ENCODE results near the gene CTAGE6.
"Not testable (repeated sequence)": the region's sequence is repeated elsewhere in the genome, so short reads cannot be mapped to it uniquely, and the experiment has no call there.

Gene CTAGE6

DNA sequence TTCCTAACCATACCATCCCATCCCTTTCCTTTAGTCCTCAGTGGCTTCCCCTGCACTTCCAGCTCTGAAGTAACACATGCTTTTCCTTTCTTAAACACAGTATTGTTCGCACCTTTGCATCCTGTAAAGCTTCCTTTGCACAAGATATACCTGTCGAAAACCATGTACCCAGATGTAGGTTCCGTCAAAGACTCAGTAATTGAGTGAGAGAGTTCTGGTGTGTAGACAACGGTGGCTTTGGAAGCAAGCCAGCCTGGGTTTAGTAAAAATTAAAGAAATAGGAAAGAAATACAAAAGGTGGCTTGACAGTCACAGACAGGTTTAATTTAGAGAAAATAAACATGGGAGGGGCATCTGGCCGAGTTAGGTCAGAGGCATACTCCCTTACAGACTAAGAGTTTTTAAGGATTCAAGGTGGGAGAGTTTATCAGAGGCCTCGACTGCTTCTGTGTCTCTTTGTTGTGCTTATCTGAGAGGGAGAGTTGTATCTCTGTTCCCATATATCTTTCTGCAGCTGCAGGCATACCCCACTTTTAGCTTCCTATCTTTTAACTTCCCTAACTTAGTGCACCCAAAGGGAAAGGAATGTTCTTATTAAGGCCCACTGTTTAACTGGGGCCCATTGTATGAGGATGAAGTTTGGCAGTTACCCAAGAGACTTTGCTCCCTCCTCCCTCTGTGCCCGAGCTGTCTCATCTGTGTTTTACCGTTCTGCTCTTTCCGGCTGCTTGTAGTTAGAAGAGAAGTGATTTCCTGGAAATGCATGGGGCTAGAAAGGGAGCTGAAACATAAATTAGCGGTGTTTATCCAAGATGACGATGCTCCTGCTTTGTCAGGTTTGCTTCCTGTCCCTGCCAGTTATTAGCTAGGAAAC, 42.7 kb downstream of the CTAGE6 start:
- DNase-seq (ENCODE audit: low read depth) = not testable (repeated sequence)

- not testable (repeated sequence) for DNase-seq (ENCODE audit: low read depth)
Measured at GRCh38 chr7:143712381-143712780, 45.1 kb downstream of the CTAGE6 start.

GRCh38 chr7:143711727-143712324, 45.7 kb downstream of the CTAGE6 start:
- not testable (repeated sequence) for DNase-seq (ENCODE audit: low read depth)

GRCh38 chr7:143709895-143710294, 47.6 kb downstream of the CTAGE6 start:
- DNase-seq (ENCODE audit: low read depth) = not testable (repeated sequence)
